HepG2 (cell line): Measurements from ENCODE around the gene ABHD11. TPM values are rescaled to one million over a fixed set of nuclear protein-coding genes. Genes with fewer than 3 reads are reported as not detected.

Experiments
- IKZF4 ChIP-seq: sonication (generic); formaldehyde crosslinking; IDR thresholded peaks from 2 replicates; pipeline ENCODE4 v1.5.1; 2020; ENCODE audit warnings: borderline replicate concordance, mild to moderate bottlenecking, low read depth, missing genetic modification reagents; ENCODE audit errors: not compliant biosample characterization
- PLRG1 ChIP-seq: fragments of 450-650 bp; conservative IDR thresholded peaks from 2 replicates; pipeline ENCODE4 v1.6.1; 2016
- SMARCE1 ChIP-seq: fragments of 450-650 bp; IDR thresholded peaks from 2 replicates; pipeline ENCODE4 v1.6.1; 2017; ENCODE audit warnings: borderline replicate concordance
- SP2 ChIP-seq: sonication (generic); formaldehyde crosslinking; IDR thresholded peaks from 2 replicates; pipeline ENCODE4 v1.5.1; 2020; ENCODE audit warnings: mild to moderate bottlenecking, missing genetic modification reagents
- TEAD2 ChIP-seq: sonication (generic); formaldehyde crosslinking; IDR thresholded peaks from 2 replicates; pipeline ENCODE4 v1.9.0; 2021; ENCODE audit warnings: missing genetic modification reagents
- ZNF121 ChIP-seq: sonication (generic); formaldehyde crosslinking; IDR thresholded peaks from 2 replicates; pipeline ENCODE4 v1.5.0; 2020; ENCODE audit warnings: mild to moderate bottlenecking, missing genetic modification reagents
- ZNF207 ChIP-seq: fragments of 450-650 bp; IDR thresholded peaks from 2 replicates; pipeline ENCODE4 v1.6.1; 2016; ENCODE audit warnings: antibody characterized with exemption, borderline replicate concordance
- ZNF318 ChIP-seq: sonication (generic); formaldehyde crosslinking; IDR thresholded peaks from 2 replicates; pipeline ENCODE4 v1.4.0; 2020; ENCODE audit warnings: mild to moderate bottlenecking, missing genetic modification reagents
- ZNF570 ChIP-seq: sonication (generic); formaldehyde crosslinking; IDR thresholded peaks from 2 replicates; pipeline ENCODE4 v1.4.0; 2020; ENCODE audit warnings: mild to moderate bottlenecking, missing genetic modification reagents, borderline replicate concordance
- ZNF644 ChIP-seq: IDR thresholded peaks from 2 replicates; pipeline ENCODE4 v1.6.1; 2016; ENCODE audit warnings: low read depth
- ZNF670 ChIP-seq: sonication (generic); formaldehyde crosslinking; IDR thresholded peaks from 2 replicates; pipeline ENCODE4 v1.8.0; 2022; ENCODE audit warnings: mild to moderate bottlenecking, missing genetic modification reagents, borderline replicate concordance
- polyA plus RNA-seq, 8 experiments: library from polyadenylated mRNA; depleted of rRNA in 3 of 8; stranded (reverse) in 7 of 8; unstranded in 1 of 8; fragments of >200 nt; fragmentation: Illumina TruSeq in 4 of 8; extraction: Trizol in 4 of 8; gene quantifications; 2 replicates each; pipeline versions ENCODE4 v1.2.1 to v1.2.3, GENCODE V29; 2011 to 2016; ENCODE audit warnings: low read depth in 4 of 8, missing spikeins in 1 of 8, mixed read lengths in 1 of 8; ENCODE audit not compliant: insufficient read depth in 1 of 8
- total RNA-seq, 5 experiments: library from RNA; depleted of rRNA; stranded (reverse); fragments of >200 nt; fragmentation: Illumina TruSeq; extraction: Trizol; gene quantifications; 2 replicates each; pipeline ENCODE4 v1.2.3, GENCODE V29; 2016; ENCODE audit warnings: low read depth in 1 of 5
- TF ChIP-seq, protein P1 (sequence below): sonication (generic); formaldehyde crosslinking; IDR thresholded peaks from 2 replicates; pipeline ENCODE4 v1.8.0; 2023; ENCODE audit warnings: mild to moderate bottlenecking, missing genetic modification reagents
- TF ChIP-seq, protein P2 (sequence below): sonication (generic); formaldehyde crosslinking; IDR thresholded peaks from 2 replicates; pipeline ENCODE4 v1.9.0; 2022; ENCODE audit warnings: missing genetic modification reagents, mild to moderate bottlenecking, borderline replicate concordance
- TF ChIP-seq, protein P3 (sequence below): sonication (generic); formaldehyde crosslinking; IDR thresholded peaks from 2 replicates; pipeline ENCODE4 v1.5.0; 2020; ENCODE audit warnings: missing genetic modification reagents, mild to moderate bottlenecking, borderline replicate concordance
- TF ChIP-seq, protein P4 (sequence below): sonication (generic); formaldehyde crosslinking; IDR thresholded peaks from 2 replicates; pipeline ENCODE4 v1.4.0; 2020; ENCODE audit warnings: missing genetic modification reagents, mild to moderate bottlenecking, borderline replicate concordance

Gene ABHD11
- total and polyA plus RNA-seq, 2 of the 13 experiments (the other 11 are each of a cell fraction or from before 2014, with no cell fraction given), result 7.0 to 8.1 TPM

DNA sequence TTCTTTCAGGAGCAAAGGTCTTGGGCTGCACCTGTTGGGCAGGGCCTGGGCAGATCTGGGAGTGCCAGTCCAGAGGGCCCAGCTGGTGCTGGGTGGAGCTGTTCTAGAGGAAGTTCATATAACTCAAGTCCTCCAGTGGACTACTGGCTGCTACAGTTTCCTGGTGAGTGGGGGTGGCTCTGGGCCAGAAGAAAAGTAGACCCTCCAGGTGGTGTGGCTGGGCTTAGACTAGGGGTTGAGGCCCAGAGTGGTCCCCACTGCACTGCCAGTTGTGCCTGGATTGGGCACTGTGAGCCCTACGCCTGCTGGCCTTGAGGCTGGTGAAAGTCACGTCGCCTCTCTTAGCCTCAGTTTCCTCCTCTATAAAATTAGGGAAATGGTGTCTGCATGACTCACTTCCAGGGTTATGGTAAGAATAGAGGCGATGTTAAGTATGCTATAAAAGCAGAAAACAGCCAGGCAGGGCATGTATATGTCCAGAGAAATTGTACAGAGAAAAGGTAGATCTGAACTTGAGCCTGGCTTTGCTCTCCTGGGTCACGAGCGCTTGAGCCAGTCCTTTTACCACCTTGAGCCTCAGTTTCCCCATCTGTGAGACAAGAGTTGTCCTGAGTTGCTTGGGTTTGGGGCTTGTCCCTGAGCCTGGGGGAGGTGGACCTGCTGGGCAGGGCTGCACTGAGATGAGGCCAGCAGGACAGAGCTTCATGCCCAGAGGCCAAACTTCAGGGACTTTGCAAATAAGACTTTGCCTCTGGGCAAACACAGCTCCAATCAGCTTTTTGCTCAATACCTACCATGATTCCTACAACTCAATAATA lies 35.3 kb upstream of the ABHD11 start (continued):
- TF ChIP-seq ZNF318 (CRISPR knock-in tag), result no peak
- no peak for TF ChIP-seq TEAD2 (CRISPR knock-in tag)
- TF ChIP-seq SMARCE1, result no peak
- TF ChIP-seq IKZF4 (CRISPR knock-in tag), result no peak
- TF ChIP-seq, protein P1, sequence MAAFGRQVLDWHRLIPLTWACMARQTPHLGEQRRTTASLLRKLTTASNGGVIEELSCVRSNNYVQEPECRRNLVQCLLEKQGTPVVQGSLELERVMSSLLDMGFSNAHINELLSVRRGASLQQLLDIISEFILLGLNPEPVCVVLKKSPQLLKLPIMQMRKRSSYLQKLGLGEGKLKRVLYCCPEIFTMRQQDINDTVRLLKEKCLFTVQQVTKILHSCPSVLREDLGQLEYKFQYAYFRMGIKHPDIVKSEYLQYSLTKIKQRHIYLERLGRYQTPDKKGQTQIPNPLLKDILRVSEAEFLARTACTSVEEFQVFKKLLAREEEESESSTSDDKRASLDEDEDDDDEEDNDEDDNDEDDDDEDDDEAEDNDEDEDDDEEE (CRISPR knock-in tag), result no peak
- no peak for TF ChIP-seq PLRG1
- no peak for TF ChIP-seq SP2 (CRISPR knock-in tag)
- no peak for TF ChIP-seq ZNF207
- TF ChIP-seq ZNF121 (CRISPR knock-in tag), result no peak
- TF ChIP-seq ZNF644 (CRISPR knock-in tag), result no peak
- TF ChIP-seq ZNF570 (CRISPR knock-in tag), result no peak
- no peak for TF ChIP-seq ZNF670 (CRISPR knock-in tag)
- TF ChIP-seq, protein P2, sequence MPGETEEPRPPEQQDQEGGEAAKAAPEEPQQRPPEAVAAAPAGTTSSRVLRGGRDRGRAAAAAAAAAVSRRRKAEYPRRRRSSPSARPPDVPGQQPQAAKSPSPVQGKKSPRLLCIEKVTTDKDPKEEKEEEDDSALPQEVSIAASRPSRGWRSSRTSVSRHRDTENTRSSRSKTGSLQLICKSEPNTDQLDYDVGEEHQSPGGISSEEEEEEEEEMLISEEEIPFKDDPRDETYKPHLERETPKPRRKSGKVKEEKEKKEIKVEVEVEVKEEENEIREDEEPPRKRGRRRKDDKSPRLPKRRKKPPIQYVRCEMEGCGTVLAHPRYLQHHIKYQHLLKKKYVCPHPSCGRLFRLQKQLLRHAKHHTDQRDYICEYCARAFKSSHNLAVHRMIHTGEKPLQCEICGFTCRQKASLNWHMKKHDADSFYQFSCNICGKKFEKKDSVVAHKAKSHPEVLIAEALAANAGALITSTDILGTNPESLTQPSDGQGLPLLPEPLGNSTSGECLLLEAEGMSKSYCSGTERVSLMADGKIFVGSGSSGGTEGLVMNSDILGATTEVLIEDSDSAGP (CRISPR knock-in tag), result 0 out of 2 replicates have a peak, but pooled peaks have one; percentile 28
- TF ChIP-seq, protein P3, sequence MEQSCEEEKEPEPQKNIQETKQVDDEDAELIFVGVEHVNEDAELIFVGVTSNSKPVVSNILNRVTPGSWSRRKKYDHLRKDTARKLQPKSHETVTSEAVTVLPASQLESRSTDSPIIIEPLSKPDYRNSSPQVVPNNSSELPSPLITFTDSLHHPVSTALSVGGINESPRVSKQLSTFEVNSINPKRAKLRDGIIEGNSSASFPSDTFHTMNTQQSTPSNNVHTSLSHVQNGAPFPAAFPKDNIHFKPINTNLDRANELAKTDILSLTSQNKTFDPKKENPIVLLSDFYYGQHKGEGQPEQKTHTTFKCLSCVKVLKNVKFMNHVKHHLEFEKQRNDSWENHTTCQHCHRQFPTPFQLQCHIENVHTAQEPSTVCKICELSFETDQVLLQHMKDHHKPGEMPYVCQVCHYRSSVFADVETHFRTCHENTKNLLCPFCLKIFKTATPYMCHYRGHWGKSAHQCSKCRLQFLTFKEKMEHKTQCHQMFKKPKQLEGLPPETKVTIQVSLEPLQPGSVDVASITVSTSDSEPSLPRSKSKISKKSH (CRISPR knock-in tag), result no peak
- TF ChIP-seq, protein P4, sequence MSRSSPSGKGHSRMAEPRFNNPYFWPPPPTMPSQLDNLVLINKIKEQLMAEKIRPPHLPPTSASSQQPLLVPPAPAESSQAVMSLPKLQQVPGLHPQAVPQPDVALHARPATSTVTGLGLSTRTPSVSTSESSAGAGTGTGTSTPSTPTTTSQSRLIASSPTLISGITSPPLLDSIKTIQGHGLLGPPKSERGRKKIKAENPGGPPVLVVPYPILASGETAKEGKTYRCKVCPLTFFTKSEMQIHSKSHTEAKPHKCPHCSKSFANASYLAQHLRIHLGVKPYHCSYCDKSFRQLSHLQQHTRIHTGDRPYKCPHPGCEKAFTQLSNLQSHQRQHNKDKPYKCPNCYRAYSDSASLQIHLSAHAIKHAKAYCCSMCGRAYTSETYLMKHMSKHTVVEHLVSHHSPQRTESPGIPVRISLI (CRISPR knock-in tag), result no peak
